CD14-positive monocyte (primary cell): ENCODE results near the gene KNTC1. TPM values are rescaled to one million over a fixed set of nuclear protein-coding genes. Genes with fewer than 3 reads are reported as not detected.
A peak's percentile ranks its signal among the peaks of the same experiment; 100 is the strongest.
"Not testable (repeated sequence)": the region's sequence is repeated elsewhere in the genome, so short reads cannot be mapped to it uniquely, and the experiment has no call there.

ENCODE experiments used
- DNase-seq, 3 donors: peaks; one replicate each; pipeline ENCODE4 v3.0.0-alpha.2; 2011 to 2022
- H2AFZ ChIP-seq: 2 replicates; pipeline ENCODE4 v1.6.0; 2012; ENCODE audit warnings: mild to moderate bottlenecking, low read depth, low read length, inconsistent platforms; ENCODE audit not compliant: insufficient read depth, poor library complexity, severe bottlenecking
- H3K27ac ChIP-seq, 2 donors: 1 replicate in 1 of 2; 2 replicates in 1 of 2; pipeline ENCODE4 v1.5.1; 2012 to 2013; ENCODE audit warnings: low read length in 2 of 2, control low read depth in 1 of 2, inconsistent platforms in 1 of 2, low read depth in 1 of 2, mild to moderate bottlenecking in 1 of 2
- H3K27me3 ChIP-seq, 2 donors: one replicate each; pipeline versions ENCODE4 v1.6.0 to v1.6.1; 2011 to 2013; ENCODE audit warnings: low read length in 2 of 2; ENCODE audit not compliant: control insufficient read depth in 2 of 2, insufficient read depth in 2 of 2
- H3K36me3 ChIP-seq, 2 donors: replicated peaks in 1 of 2; 1 replicate in 1 of 2; 2 replicates in 1 of 2; pipeline versions ENCODE4 v1.5.1 to v1.6.1; 2012 to 2013; ENCODE audit warnings: low read length in 2 of 2, control low read depth in 1 of 2, inconsistent platforms in 1 of 2, mild to moderate bottlenecking in 1 of 2; ENCODE audit not compliant: insufficient read depth in 2 of 2, control insufficient read depth in 1 of 2
- H3K4me1 ChIP-seq, 2 donors: 1 replicate in 1 of 2; 2 replicates in 1 of 2; pipeline versions ENCODE4 v1.5.1 to v1.6.1; 2012 to 2013; ENCODE audit warnings: low read length in 2 of 2, control low read depth in 1 of 2, inconsistent platforms in 1 of 2, mild to moderate bottlenecking in 1 of 2, moderate library complexity in 1 of 2; ENCODE audit not compliant: insufficient read depth in 2 of 2, control insufficient read depth in 1 of 2
- H3K4me2 ChIP-seq: replicated peaks from 2 replicates; pipeline ENCODE3; 2012; ENCODE audit warnings: low read length, moderate library complexity, mild to moderate bottlenecking; ENCODE audit not compliant: poor library complexity, severe bottlenecking; ENCODE audit errors: extremely low read depth
- H3K4me3 ChIP-seq, 3 experiments: fragments of 200-600 bp in 1 of 3; sonication (generic) in 1 of 3; replicated peaks in 1 of 3; 1 replicate in 2 of 3; 2 replicates in 1 of 3; pipeline ENCODE4 v1.5.1; 2011 to 2013; ENCODE audit warnings: low read length in 3 of 3, mild to moderate bottlenecking in 3 of 3, control low read depth in 2 of 3, low read depth in 2 of 3, inconsistent platforms in 1 of 3, moderate library complexity in 1 of 3
- H3K79me2 ChIP-seq: 2 replicates; pipeline ENCODE4 v1.6.0; 2012; ENCODE audit warnings: mild to moderate bottlenecking, control low read depth, inconsistent platforms, low read length, moderate library complexity; ENCODE audit not compliant: insufficient read depth
- H3K9ac ChIP-seq: 2 replicates; pipeline ENCODE4 v1.6.0; 2017; ENCODE audit warnings: low read length, mild to moderate bottlenecking; ENCODE audit not compliant: insufficient read depth, poor library complexity, severe bottlenecking
- H3K9me3 ChIP-seq, 2 donors: replicated peaks in 1 of 2; 1 replicate in 1 of 2; 2 replicates in 1 of 2; pipeline versions ENCODE4 v1.5.1 to v1.6.1; 2012 to 2013; ENCODE audit warnings: low read length in 2 of 2, control low read depth in 1 of 2; ENCODE audit not compliant: control insufficient read depth in 1 of 2, insufficient read depth in 1 of 2
- H4K20me1 ChIP-seq: 2 replicates; pipeline ENCODE4 v1.6.0; 2012; ENCODE audit warnings: mild to moderate bottlenecking, low read length, control low read depth, moderate library complexity; ENCODE audit not compliant: insufficient read depth
- H3K27ac Mint-ChIP-seq, 7 donors: one replicate each; pipeline ENCODE4 v1.8.0; 2020; ENCODE audit warnings: mild to moderate bottlenecking in 7 of 7, mixed read lengths in 7 of 7, moderate library complexity in 6 of 7, inconsistent platforms in 2 of 7
- H3K27me3 Mint-ChIP-seq, 3 donors: one replicate each; pipeline ENCODE4 v1.8.0; 2021 to 2022; ENCODE audit warnings: low read depth in 3 of 3, mild to moderate bottlenecking in 3 of 3, mixed read lengths in 3 of 3, moderate library complexity in 3 of 3, inconsistent platforms in 1 of 3
- H3K36me3 Mint-ChIP-seq, 2 donors: one replicate each; pipeline ENCODE4 v1.8.0; 2020; ENCODE audit warnings: mixed read lengths in 2 of 2, inconsistent platforms in 1 of 2, mild to moderate bottlenecking in 1 of 2
- H3K4me1 Mint-ChIP-seq: one replicate; pipeline ENCODE4 v1.8.0; 2020; ENCODE audit warnings: mild to moderate bottlenecking, mixed read lengths
- H3K4me3 Mint-ChIP-seq, 2 donors: one replicate each; pipeline ENCODE4 v1.8.0; 2020; ENCODE audit warnings: mild to moderate bottlenecking in 2 of 2, mixed read lengths in 2 of 2, moderate library complexity in 1 of 2
- H3K9me3 Mint-ChIP-seq, 7 donors: one replicate each; pipeline ENCODE4 v1.8.0; 2020 to 2022; ENCODE audit warnings: mixed read lengths in 7 of 7, mild to moderate bottlenecking in 6 of 7, moderate library complexity in 6 of 7, inconsistent platforms in 2 of 7
- CTCF ChIP-seq: fragments of 200-600 bp; IDR thresholded peaks from one replicate; pipeline ENCODE4 v1.8.0; 2022; ENCODE audit warnings: antibody characterized with exemption, mild to moderate bottlenecking
- WGBS: methylation state at CpG from one replicate; pipeline ENCODE4 v1.1.5; 2013; ENCODE audit warnings: missing lambda C conversion rate; ENCODE audit not compliant: insufficient coverage; 5-methylcytosine and 5-hydroxymethylcytosine counted together
- intact Hi-C, 2 donors: fragments of 100-400 bp; cut with micrococcal nuclease; formaldehyde crosslinking; loops; one replicate each; pipeline versions ENCODE4 v1.15.0 to v1.15.1; 2023
- polyA plus RNA-seq, 3 donors: library from polyadenylated mRNA; depleted of rRNA in 1 of 3; unstranded in 2 of 3; stranded (reverse) in 1 of 3; fragments of 300-500 nt in 2 of 3; fragments of >200 nt in 1 of 3; fragmentation: Illumina TruSeq in 2 of 3; gene quantifications; 1 replicate in 2 of 3; 2 replicates in 1 of 3; pipeline ENCODE4 v1.2.3, GENCODE V29; 2012 to 2021

Gene KNTC1
- polyA plus RNA-seq, 3 donors, result 0.65 to 10.3 (median 0.81) TPM

DNA sequence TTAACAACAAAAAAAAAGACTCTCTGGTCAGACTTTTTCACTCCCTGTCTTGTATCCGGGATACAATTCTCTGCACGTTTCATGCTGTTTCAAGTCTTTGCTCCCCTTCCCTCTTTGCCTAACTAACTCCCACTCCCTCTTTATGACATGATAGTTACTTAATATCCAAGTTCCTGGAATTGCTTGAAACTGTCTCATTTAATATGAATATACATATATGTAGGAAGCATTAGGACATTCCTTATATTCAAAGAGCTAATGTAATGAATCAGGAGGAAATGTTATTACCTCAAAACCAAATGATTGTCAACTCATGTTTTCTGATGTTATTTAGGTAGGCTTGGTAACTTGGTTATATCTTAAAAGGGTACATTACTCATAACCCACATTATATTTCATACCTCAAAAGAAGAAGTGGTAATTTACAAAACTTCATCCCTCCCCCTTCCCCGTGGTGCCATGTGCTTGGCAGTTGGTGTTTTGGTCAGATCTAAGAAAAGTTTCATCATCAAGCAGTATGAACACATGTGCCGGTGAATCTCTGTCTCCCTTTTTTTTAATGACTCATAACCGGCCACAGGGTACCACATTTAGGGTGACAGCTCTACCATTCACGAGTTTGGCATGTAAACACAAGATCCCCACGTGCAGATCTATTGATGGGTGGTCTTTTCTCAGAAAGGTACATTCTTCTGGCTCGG lies 119.6 kb downstream of the KNTC1 start:
- Histone ChIP-seq H3K27me3 (no peaks in the 10 kb centered on the region), H3K36me3 (no peaks in the 10 kb centered on the region), H3K9me3 (no peaks in the 10 kb centered on the region), H2AFZ (no peak overlapping the region), H3K4me3 (peak overlapping the region; percentile 41 to 61 (median 51)), H3K4me2 (peak overlapping the region; percentile 65), H3K4me1 (peaks cover 36 to 42% of the 10 kb centered on the region in 2 donors), H3K27ac (peak overlapping the region; percentile 89 to 93), H4K20me1 (no peaks in the 10 kb centered on the region), H3K79me2 (no peaks in the 10 kb centered on the region), H3K9ac (peak overlapping the region; percentile 69)
- 17% methylated on average over 3 of the region's 8 CpGs for WGBS
- TF ChIP-seq CTCF, result no peak
- intact Hi-C loops, result loop anchor here in 1 of 2 donors (5.0 kb wide), 1 partner anchor 56 kb away; the partner anchor contains the start of gene HCAR2
- DNase-seq, result peak; percentile 96 to 99 (median 98)
- H3K4me1 Mint-ChIP-seq, result peaks cover 52% of the 10 kb centered on the region
- H3K36me3 Mint-ChIP-seq, result peaks cover 0 to 1% of the 10 kb centered on the region in 2 donors
- H3K4me3 Mint-ChIP-seq, result peak overlapping the region; percentile 42 to 91
- H3K9me3 Mint-ChIP-seq, result peaks cover 0 to 2% (median 0%) of the 10 kb centered on the region in 7 donors
- peaks cover 0 to 3% (median 0%) of the 10 kb centered on the region in 3 donors for H3K27me3 Mint-ChIP-seq
- H3K27ac Mint-ChIP-seq, result peak overlapping the region; percentile 94 to 100 (median 99)

- no peak for DNase-seq
Measured at GRCh38 chr12:122651520-122652224, 124.6 kb downstream of the KNTC1 start.

GRCh38 chr12:122653291-122653690 lies 126.2 kb downstream of the KNTC1 start:
- peaks cover 18 to 20% of the 10 kb centered on the region in 2 donors for H3K4me1 ChIP-seq
- H4K20me1 ChIP-seq, H3K79me2 ChIP-seq, H3K4me3 ChIP-seq, H3K9me3 ChIP-seq, H3K27me3 Mint-ChIP-seq, intact Hi-C loops, H3K27me3 ChIP-seq, H3K9me3 Mint-ChIP-seq, DNase-seq, H2AFZ ChIP-seq, H3K36me3 ChIP-seq, H3K4me3 Mint-ChIP-seq, H3K9ac ChIP-seq, H3K27ac ChIP-seq, H3K36me3 Mint-ChIP-seq, H3K4me2 ChIP-seq: not testable (repeated sequence)
- H3K4me1 Mint-ChIP-seq, result peaks cover 30% of the 10 kb centered on the region
- H3K27ac Mint-ChIP-seq, result peak overlapping the region in 2 of 7 donors; percentile 13 to 84
- 100% methylated on average over 5 of the region's 8 CpGs for WGBS

More at GRCh38 chr12:122651520-122652224, 124.6 kb downstream of the KNTC1 start:
- Mint-ChIP-seq H3K27ac (peak overlapping the region in 5 of 7 donors; percentile 15 to 59 (median 46)), H3K4me3 (no peak overlapping the region), H3K4me1 (peaks cover 40% of the 10 kb centered on the region), H3K27me3 (peaks cover 0 to 3% (median 3%) of the 10 kb centered on the region in 3 donors), H3K9me3 (peaks cover 0 to 2% (median 0%) of the 10 kb centered on the region in 7 donors), H3K36me3 (peaks cover 0 to 1% of the 10 kb centered on the region in 2 donors)
- no peak overlapping the region for H3K9ac ChIP-seq
- no peak overlapping the region for H3K4me3 ChIP-seq
- no peaks in the 10 kb centered on the region for H4K20me1 ChIP-seq
- H3K9me3 ChIP-seq, result no peaks in the 10 kb centered on the region
- intact Hi-C loops, result no loop called here
- H3K36me3 ChIP-seq, result no peaks in the 10 kb centered on the region
- no peak overlapping the region for H3K27ac ChIP-seq
- no peak for TF ChIP-seq CTCF
- WGBS, result 80% methylated on average over 1 of the region's 11 CpGs
- no peak overlapping the region for H2AFZ ChIP-seq
- H3K79me2 ChIP-seq, result no peaks in the 10 kb centered on the region
- H3K27me3 ChIP-seq, result no peaks in the 10 kb centered on the region
- peaks cover 28 to 31% of the 10 kb centered on the region in 2 donors for H3K4me1 ChIP-seq
- H3K4me2 ChIP-seq, result no peak overlapping the region
